RWPE1 (cell line): Measurements from ENCODE around the gene KCNK16.

ENCODE experiments used
- CTCF ChIA-PET: fragments of 350-600 bp; sonication (Branson Sonifier 250); formaldehyde crosslinking; extraction: SDS; loops from one replicate; lab custom pipeline; 2021; lab: Yijun Ruan, JAX
- POLR2A ChIA-PET: fragments of 400-600 bp; formaldehyde crosslinking; extraction: SDS; loops from one replicate; lab custom pipeline; 2020; ENCODE audit warnings: antibody characterized with exemption; ENCODE audit not compliant: low non-redundant PET; lab: Yijun Ruan, JAX
- DNase-seq: peaks from one replicate; pipeline ENCODE4 v3.0.0; 2012; ENCODE audit warnings: low spot score
- H3K27ac ChIP-seq: fragments of 450-650 bp; 2 replicates; pipeline ENCODE4 v1.5.1; 2017
- CTCF ChIP-seq: fragments of 450-650 bp; conservative IDR thresholded peaks from 2 replicates; pipeline ENCODE4 v1.5.1; 2017; ENCODE audit warnings: low read depth, mild to moderate bottlenecking

Gene KCNK16

DNA sequence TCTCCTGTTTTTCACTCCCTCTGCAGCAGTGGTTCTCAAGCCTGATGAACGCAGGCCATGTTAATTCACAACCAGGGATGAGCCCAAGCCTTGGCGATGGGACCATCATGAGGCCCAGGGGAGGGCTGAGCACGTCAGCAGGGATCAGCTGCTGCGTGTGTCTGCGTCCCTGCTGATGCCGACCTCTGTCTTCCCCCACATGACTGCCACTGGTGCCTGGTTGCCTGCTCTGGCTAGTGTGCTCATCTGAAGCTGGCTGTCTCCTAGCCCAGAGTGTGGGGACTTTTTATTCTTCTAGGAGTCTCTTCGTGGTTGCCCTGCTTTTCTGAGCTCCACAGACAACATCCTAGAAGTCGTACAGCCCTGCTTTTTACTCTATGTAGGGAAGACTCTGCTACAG is 40.8 kb upstream of the KCNK16 start:
- CTCF ChIA-PET = interaction anchor here (0.7 kb wide), 1 partner anchor 105 kb away, joined by 3 read pairs; no protein-coding TSS in a partner anchor
- TF ChIP-seq CTCF = no peak
- no peak for DNase-seq
- POLR2A ChIA-PET = no interaction called here
- H3K27ac ChIP-seq = no peak overlapping the region

DNA sequence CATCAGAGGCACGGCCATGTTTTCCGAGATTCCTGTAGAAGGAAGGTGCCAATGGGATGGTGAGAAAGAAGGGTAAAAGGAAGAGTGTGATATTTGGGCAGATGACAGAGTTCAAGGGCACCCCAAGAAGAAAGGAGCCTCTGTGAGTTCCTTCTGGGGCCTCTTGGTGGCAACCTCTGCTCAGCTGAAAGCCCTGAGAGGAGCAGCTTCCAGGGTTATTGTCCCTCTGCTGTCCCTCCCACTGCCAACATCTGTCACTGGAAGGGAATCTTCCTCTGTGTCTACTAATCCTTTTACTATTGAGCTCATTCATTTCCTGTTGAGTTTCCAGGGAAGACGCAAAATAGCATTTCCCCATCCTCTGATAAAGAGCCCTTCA is 40.0 kb upstream of the KCNK16 start:
- ChIA-PET POLR2A (no interaction called here), CTCF (interaction anchor here (0.6 to 1.1 kb wide), 13 partner anchors 9 to 653 kb away, joined by 3 to 4 read pairs (median 3); no protein-coding TSS in a partner anchor)
- no peak overlapping the region for H3K27ac ChIP-seq
- DNase-seq = no peak
- no peak for TF ChIP-seq CTCF

- ChIA-PET POLR2A (no interaction called here), CTCF (interaction anchor here (0.6 to 1.1 kb wide), 11 partner anchors 9 to 533 kb away, joined by 3 to 4 read pairs (median 4); no protein-coding TSS in a partner anchor)
- no peak overlapping the region for H3K27ac ChIP-seq
- TF ChIP-seq CTCF = peak; percentile 80
- DNase-seq = peak; percentile 64
These were observed 39.4 kb upstream of the KCNK16 start for GRCh38 chr6:39361657-39362486.

GRCh38 chr6:39360378-39360777 is 37.9 kb upstream of the KCNK16 start:
- POLR2A ChIA-PET = no interaction called here
- no peak for DNase-seq
- no peak for TF ChIP-seq CTCF
- CTCF ChIA-PET = no interaction called here
- H3K27ac ChIP-seq = no peak overlapping the region

DNA sequence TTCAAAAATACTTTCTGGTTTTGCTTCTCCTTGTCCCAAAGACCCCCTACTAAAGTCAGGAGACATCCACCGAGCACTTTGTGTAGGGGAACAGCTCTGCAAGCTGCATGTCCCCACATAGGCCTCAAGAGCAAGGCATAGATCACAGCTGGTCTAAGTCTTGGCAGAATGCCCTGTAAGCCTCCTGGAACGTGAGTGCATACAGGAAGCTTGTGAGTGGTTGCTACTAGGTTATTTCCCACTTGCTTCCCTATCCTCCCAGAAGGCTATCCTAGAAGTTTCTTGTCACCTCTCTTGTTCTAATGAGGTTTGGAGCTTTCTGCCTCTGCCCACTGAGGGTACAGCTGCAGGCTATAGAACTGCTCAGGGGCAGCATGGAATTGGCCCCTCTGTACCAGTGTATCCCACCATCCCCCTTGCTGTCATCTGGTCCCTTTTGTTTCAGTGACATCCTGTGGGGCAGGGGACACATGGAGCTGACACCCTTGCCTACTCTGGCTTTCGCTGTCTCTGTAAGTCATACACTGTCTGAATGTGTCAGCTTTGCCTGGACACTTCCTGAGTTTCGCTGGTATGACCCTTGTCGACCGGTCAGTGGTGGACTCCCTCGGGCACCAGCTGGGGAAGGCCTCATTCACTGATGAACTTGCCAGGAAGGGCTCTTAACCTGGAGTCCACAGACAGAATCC is 35.6 kb upstream of the KCNK16 start:
- DNase-seq = no peak

More for the DNA sequence above, 35.6 kb upstream of the KCNK16 start:
- ChIA-PET POLR2A (no interaction called here), CTCF (interaction anchor here (0.5 to 1.4 kb wide), 3 partner anchors 12 to 25 kb away, joined by 3 to 5 read pairs (median 3); no protein-coding TSS in a partner anchor)
- no peak overlapping the region for H3K27ac ChIP-seq
- TF ChIP-seq CTCF = no peak
